AG08395 (cell line): ENCODE data around the gene MTHFD1L.

ENCODE experiments used
- DNase-seq: peaks from one replicate; pipeline ENCODE4 v3.0.0; 2012; ENCODE audit warnings: mixed read lengths, low spot score

Gene MTHFD1L

GRCh38 chr6:150934380-150934779, 68.9 kb downstream of the MTHFD1L start:
- DNase-seq, result peak; percentile 82

- no peak for DNase-seq
Observed at GRCh38 chr6:150936021-150936555, 70.6 kb downstream of the MTHFD1L start.

- no peak for DNase-seq
Observed at GRCh38 chr6:150937132-150937906, 71.8 kb downstream of the MTHFD1L start.

- DNase-seq, result no peak
Observed at GRCh38 chr6:150939399-150939798, 73.9 kb downstream of the MTHFD1L start.

- peak; percentile 71 for DNase-seq
Observed at GRCh38 chr6:150940941-150941340, 75.4 kb downstream of the MTHFD1L start.

GRCh38 chr6:150949526-150949925, 84.0 kb downstream of the MTHFD1L start:
- DNase-seq, result no peak

GRCh38 chr6:150953851-150954250, 88.3 kb downstream of the MTHFD1L start:
- DNase-seq, result no peak

GRCh38 chr6:150959166-150959565, 93.7 kb downstream of the MTHFD1L start:
- DNase-seq, result no peak

GRCh38 chr6:150962436-150962835, 96.9 kb downstream of the MTHFD1L start:
- no peak for DNase-seq

GRCh38 chr6:150964765-150965164, 99.3 kb downstream of the MTHFD1L start:
- DNase-seq, result no peak

GRCh38 chr6:150966786-150967185, 101.3 kb downstream of the MTHFD1L start:
- DNase-seq, result no peak

- DNase-seq, result no peak
Observed at GRCh38 chr6:150967381-150967780, 101.9 kb downstream of the MTHFD1L start.

- no peak for DNase-seq
Observed at GRCh38 chr6:150967910-150968309, 102.4 kb downstream of the MTHFD1L start.

GRCh38 chr6:150969901-150970300, 104.4 kb downstream of the MTHFD1L start:
- no peak for DNase-seq

- no peak for DNase-seq
Observed at GRCh38 chr6:150971219-150971618, 105.7 kb downstream of the MTHFD1L start.

- DNase-seq, result no peak
Observed at GRCh38 chr6:150975136-150975535, 109.6 kb downstream of the MTHFD1L start.

- peak; percentile 24 for DNase-seq
Observed at GRCh38 chr6:150977281-150977680, 111.8 kb downstream of the MTHFD1L start.

- DNase-seq, result no peak
Observed at GRCh38 chr6:150978624-150979023, 113.1 kb downstream of the MTHFD1L start.

GRCh38 chr6:150979826-150980350, 114.4 kb downstream of the MTHFD1L start:
- DNase-seq, result no peak

GRCh38 chr6:150981095-150981494, 115.6 kb downstream of the MTHFD1L start:
- DNase-seq, result no peak

- DNase-seq, result no peak
Observed at GRCh38 chr6:150981669-150982068, 116.2 kb downstream of the MTHFD1L start.

- no peak for DNase-seq
Observed at GRCh38 chr6:150987371-150987828, 121.9 kb downstream of the MTHFD1L start.

GRCh38 chr6:150987855-150988464, 122.5 kb downstream of the MTHFD1L start:
- DNase-seq, result no peak
